Hepatocyte (in vitro differentiated cells): ENCODE measurements around the gene EDARADD.

Experiments used
- CTCF ChIP-seq: fragments of 200-600 bp; sonication (generic); IDR thresholded peaks from 2 replicates; pipeline ENCODE4 v1.5.1; 2016; ENCODE audit warnings: antibody characterized with exemption, mild to moderate bottlenecking; ENCODE audit not compliant: poor library complexity
- EZH2 ChIP-seq: fragments of 200-600 bp; sonication (generic); IDR thresholded peaks from 2 replicates; pipeline ENCODE4 v1.6.1; 2016; ENCODE audit warnings: antibody characterized with exemption, mild to moderate bottlenecking, borderline replicate concordance
- EZH2phosphoT487 ChIP-seq: fragments of 200-600 bp; sonication (generic); IDR thresholded peaks from one replicate; pipeline ENCODE4 v1.6.1; 2018; ENCODE audit warnings: antibody characterized with exemption, mild to moderate bottlenecking, low read depth, moderate library complexity; ENCODE audit not compliant: unreplicated experiment, severe bottlenecking

GRCh38 chr1:236422517-236422876 lies 28.4 kb downstream of the EDARADD start:
- no peak for TF ChIP-seq CTCF
- no peak for TF ChIP-seq EZH2phosphoT487
- no peak for TF ChIP-seq EZH2
